Measurements from ENCODE around the gene PGAP6. TPM values are rescaled to one million over a fixed set of nuclear protein-coding genes. Genes with fewer than 3 reads are reported as not detected.

Gene PGAP6
- polyA plus RNA-seq, 1 donor: 83.5 TPM

DNA sequence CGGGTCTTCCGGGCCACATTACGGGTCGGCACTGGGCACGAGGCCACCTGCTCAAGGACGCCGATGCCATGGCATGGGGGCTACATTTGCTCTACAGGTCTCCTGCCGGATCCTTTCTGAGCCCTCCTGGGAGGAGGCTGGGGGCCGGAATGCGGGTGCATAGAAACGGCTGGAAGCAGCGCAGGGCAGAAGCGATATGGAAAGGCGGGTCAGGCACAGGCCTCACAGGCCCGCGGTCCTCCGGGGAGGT is 57.7 kb downstream of the PGAP6 start:
- no peak for DNase-seq
- Histone ChIP-seq H3K9me3 (ENCODE audit: control insufficient read depth, low read depth, low read length) (peaks cover 11% of the 10 kb centered on the region), H3K4me3 (ENCODE audit: low read length) (no peak overlapping the region), H3K27me3 (ENCODE audit: control insufficient read depth, insufficient read depth, low read length) (no peaks in the 10 kb centered on the region), H3K4me1 (ENCODE audit: control insufficient read depth, insufficient read depth, low read length) (peaks cover 32% of the 10 kb centered on the region), H3K27ac (ENCODE audit: low read length) (peak overlapping the region; percentile 23), H3K36me3 (ENCODE audit: control insufficient read depth, insufficient read depth, low read length) (peaks cover 10% of the 10 kb centered on the region)
- WGBS (ENCODE audit: insufficient coverage, low lambda C conversion rate): no CpG with 5 or more reads among the region's 17 CpGs

DNA sequence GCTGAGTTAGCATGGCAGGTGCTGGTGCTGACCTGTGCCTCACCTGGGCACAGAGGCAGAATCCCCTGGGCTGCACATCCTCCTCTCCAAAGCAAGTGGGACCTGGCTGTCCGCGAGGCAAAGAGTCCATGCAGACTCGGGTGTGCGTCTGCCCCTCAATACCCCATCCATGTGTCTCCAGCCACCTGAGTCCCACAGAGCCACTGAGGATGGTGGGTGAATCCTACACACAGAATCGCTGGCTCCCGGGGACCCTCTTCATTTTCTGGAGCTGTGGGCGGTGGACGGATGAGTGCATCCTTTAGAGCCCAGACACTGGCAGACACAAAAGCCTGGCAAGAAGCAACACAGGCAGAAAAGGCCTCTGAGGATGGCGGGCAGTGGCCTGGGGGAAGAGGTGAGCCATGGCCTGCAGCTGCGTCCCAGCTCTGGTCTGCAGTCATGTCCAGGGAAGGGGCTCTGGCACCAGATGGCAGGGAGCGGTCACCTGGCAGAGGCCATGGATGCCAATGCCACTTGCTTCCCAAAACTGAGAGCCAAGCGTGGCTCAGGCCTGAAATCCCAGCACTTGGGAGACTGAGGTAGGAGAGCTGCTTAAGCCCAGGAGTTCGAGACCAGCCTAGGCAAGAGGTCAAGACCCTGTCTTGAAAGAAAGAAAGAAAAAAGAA is 59.2 kb downstream of the PGAP6 start:
- Histone ChIP-seq H3K27ac (ENCODE audit: low read length) (no peak overlapping the region), H3K36me3 (ENCODE audit: control insufficient read depth, insufficient read depth, low read length) (peaks cover 26% of the 10 kb centered on the region), H3K4me3 (ENCODE audit: low read length) (no peak overlapping the region), H3K9me3 (ENCODE audit: control insufficient read depth, low read depth, low read length) (peaks cover 11% of the 10 kb centered on the region), H3K4me1 (ENCODE audit: control insufficient read depth, insufficient read depth, low read length) (peaks cover 19% of the 10 kb centered on the region), H3K27me3 (ENCODE audit: control insufficient read depth, insufficient read depth, low read length) (no peaks in the 10 kb centered on the region)
- 100% methylated on average over 1 of the region's 13 CpGs for WGBS (ENCODE audit: insufficient coverage, low lambda C conversion rate)
- DNase-seq: no peak

- Histone ChIP-seq H3K4me3 (ENCODE audit: low read length) (no peak overlapping the region), H3K27me3 (ENCODE audit: control insufficient read depth, insufficient read depth, low read length) (no peaks in the 10 kb centered on the region), H3K27ac (ENCODE audit: low read length) (no peak overlapping the region), H3K9me3 (ENCODE audit: control insufficient read depth, low read depth, low read length) (peaks cover 11% of the 10 kb centered on the region), H3K4me1 (ENCODE audit: control insufficient read depth, insufficient read depth, low read length) (peaks cover 12% of the 10 kb centered on the region), H3K36me3 (ENCODE audit: control insufficient read depth, insufficient read depth, low read length) (peaks cover 32% of the 10 kb centered on the region)
- DNase-seq: no peak
- WGBS (ENCODE audit: insufficient coverage, low lambda C conversion rate): 50% methylated on average over 1 of the region's 9 CpGs
Measured at GRCh38 chr16:321532-321931, 60.2 kb downstream of the PGAP6 start.

Other genes starting within 250 kb of the PGAP6 start
- 21.8 TPM for gene NPRL3, start 243.3 kb downstream of the PGAP6 start, polyA plus RNA-seq
- gene HBZ, start 229.3 kb downstream of the PGAP6 start, polyA plus RNA-seq: 5.6 TPM
- 11.9 TPM for gene HBM, start 216.0 kb downstream of the PGAP6 start, polyA plus RNA-seq
- gene HBA2, start 209.1 kb downstream of the PGAP6 start, polyA plus RNA-seq: 1,574 TPM
- 1,041 TPM for gene HBA1, start 205.3 kb downstream of the PGAP6 start, polyA plus RNA-seq
- gene HBQ1, start 201.5 kb downstream of the PGAP6 start, polyA plus RNA-seq: 0.73 TPM
- 99.5 TPM for gene LUC7L, start 152.5 kb downstream of the PGAP6 start, polyA plus RNA-seq
- 63.4 TPM for gene FAM234A, start 147.2 kb downstream of the PGAP6 start, polyA plus RNA-seq
- 6.6 TPM for gene RGS11, start 106.0 kb downstream of the PGAP6 start, polyA plus RNA-seq
- 4.5 TPM for gene ARHGDIG, start 101.4 kb downstream of the PGAP6 start, polyA plus RNA-seq
- 1.8 TPM for gene PDIA2, start 98.8 kb downstream of the PGAP6 start, polyA plus RNA-seq
- 29.8 TPM for gene AXIN1, start 29.3 kb downstream of the PGAP6 start, polyA plus RNA-seq
- gene MRPL28, start 11.4 kb downstream of the PGAP6 start, polyA plus RNA-seq: 55.6 TPM
- 107 TPM for gene NME4, start 15.2 kb upstream of the PGAP6 start, polyA plus RNA-seq
- gene DECR2, start 19.9 kb upstream of the PGAP6 start, polyA plus RNA-seq: 91.0 TPM
- 114 TPM for gene RAB11FIP3, start 43.7 kb upstream of the PGAP6 start, polyA plus RNA-seq
- gene CAPN15, start 145.7 kb upstream of the PGAP6 start, polyA plus RNA-seq: 45.6 TPM
- gene PRR35, start 178.4 kb upstream of the PGAP6 start, polyA plus RNA-seq: not detected
- gene NHLRC4, start 185.0 kb upstream of the PGAP6 start, polyA plus RNA-seq: 2.0 TPM
- gene PIGQ, start 188.0 kb upstream of the PGAP6 start, polyA plus RNA-seq: 23.6 TPM
- 27.1 TPM for gene RAB40C, start 208.1 kb upstream of the PGAP6 start, polyA plus RNA-seq
- 1.6 TPM for gene WFIKKN1, start 249.0 kb upstream of the PGAP6 start, polyA plus RNA-seq

Data from large intestine (tissue), 3 donors.